ENCODE measurements around the gene DICER1.
"Not testable (repeated sequence)": the region's sequence is repeated elsewhere in the genome, so short reads cannot be mapped to it uniquely, and the experiment has no call there.

DICER1 gene, protein sequence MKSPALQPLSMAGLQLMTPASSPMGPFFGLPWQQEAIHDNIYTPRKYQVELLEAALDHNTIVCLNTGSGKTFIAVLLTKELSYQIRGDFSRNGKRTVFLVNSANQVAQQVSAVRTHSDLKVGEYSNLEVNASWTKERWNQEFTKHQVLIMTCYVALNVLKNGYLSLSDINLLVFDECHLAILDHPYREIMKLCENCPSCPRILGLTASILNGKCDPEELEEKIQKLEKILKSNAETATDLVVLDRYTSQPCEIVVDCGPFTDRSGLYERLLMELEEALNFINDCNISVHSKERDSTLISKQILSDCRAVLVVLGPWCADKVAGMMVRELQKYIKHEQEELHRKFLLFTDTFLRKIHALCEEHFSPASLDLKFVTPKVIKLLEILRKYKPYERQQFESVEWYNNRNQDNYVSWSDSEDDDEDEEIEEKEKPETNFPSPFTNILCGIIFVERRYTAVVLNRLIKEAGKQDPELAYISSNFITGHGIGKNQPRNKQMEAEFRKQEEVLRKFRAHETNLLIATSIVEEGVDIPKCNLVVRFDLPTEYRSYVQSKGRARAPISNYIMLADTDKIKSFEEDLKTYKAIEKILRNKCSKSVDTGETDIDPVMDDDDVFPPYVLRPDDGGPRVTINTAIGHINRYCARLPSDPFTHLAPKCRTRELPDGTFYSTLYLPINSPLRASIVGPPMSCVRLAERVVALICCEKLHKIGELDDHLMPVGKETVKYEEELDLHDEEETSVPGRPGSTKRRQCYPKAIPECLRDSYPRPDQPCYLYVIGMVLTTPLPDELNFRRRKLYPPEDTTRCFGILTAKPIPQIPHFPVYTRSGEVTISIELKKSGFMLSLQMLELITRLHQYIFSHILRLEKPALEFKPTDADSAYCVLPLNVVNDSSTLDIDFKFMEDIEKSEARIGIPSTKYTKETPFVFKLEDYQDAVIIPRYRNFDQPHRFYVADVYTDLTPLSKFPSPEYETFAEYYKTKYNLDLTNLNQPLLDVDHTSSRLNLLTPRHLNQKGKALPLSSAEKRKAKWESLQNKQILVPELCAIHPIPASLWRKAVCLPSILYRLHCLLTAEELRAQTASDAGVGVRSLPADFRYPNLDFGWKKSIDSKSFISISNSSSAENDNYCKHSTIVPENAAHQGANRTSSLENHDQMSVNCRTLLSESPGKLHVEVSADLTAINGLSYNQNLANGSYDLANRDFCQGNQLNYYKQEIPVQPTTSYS (N-terminal part only)

DNA sequence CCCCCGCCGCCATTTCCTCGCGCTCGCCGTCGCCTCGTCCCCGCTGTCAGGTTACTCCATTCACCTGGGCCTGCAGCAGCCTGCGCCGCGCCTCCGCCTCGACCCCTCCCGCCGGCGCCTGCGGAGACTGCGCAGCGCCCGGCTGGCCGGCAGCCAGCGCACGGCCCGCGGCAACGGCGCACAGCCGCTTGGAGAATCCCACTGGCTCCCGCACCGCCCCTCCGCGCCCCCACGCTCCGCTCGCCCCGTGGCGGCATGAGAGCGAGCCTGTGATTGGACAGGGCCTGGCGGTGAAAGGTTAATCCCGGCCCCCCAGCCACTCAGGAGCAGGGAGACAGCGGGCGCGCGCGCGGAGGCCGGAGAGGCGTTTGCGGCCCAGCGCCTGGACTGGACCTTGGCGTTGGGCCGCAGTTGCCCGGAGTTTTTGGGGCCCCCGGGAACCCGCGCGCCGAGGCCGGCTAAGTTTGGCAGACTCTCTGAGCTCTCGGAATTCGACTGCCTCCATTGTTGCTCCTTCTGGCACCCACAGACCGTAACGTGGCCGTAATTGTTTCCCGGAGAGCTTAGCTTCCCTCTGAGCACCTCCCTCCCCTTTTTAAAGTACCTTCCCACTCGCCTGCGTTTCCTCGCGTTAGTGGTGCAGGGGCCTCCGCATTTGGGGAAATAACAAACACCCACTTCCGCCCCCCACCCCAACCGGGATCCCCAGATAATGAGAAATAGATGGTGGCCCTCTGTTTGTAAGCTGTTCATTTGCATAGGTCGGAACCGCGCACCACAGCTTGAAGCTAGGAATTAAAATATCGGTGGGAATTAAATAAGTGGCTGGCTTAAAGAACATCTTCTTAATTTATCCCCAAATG, at the start of gene DICER1:
Gene DICER1, minus strand, starts transcription at position 203 of the 863 bp plus-strand sequence. CDS start 24,071 bp downstream, outside the sequence.
- DNase-seq: peak; percentile 97

DNA sequence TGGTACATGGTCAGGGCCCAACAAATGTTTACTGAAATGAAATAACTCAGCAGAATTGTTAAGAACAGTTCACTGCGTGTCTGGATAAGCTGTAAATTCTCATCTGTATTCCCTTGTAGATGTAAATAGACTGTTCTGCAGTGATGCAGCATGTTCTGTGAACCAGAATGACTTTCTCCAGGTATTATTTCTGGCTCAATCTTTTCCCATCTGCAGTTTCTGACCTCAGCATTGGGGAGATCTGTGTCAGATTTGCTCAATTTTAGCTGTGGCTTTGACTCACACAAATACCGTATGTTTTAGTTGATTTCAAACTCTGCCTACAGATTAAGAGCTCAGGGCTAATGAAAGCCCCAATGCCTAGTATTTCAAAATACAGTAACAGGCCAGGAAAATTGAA, 49.2 kb upstream of the DICER1 start:
- DNase-seq: no peak

DNA sequence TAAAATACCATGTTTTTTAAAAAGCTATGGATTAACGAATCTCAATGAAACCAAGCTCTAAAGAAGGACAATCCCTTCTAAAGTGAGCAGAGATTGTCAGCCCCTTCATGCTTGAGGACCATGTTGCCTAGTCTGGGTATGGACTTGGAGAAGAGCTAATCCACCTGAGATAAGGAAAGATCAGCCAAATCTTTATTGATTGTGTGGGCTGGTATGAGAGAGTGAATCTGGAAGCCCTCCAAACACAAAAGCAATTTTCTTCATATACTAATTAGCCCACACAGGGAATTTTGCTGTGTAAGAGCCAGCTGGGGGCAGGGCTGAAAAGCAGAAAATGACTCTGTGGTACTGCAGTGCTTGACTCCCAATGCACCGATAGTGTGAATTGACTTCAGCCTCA, 47.4 kb upstream of the DICER1 start:
- no peak for DNase-seq

DNA sequence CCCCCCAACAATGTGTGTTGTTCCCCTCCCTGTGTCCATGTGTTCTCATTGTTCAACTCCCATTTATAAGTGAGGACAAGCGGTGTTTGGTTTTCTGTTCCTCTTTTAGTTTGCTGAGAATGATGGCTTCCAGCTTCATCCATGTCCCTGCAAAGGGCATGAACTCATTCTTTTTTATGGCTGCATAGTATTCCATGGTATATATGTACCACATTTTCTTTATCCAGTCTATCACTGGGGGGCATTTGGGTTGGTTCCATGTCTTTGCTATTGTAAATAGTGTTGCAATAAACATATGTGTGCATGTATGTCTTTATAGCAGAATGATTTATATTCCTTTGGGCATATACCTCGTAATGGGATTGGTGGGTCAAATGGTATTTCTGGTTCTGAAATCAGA, 44.4 kb upstream of the DICER1 start:
- not testable (repeated sequence) for DNase-seq

DNA sequence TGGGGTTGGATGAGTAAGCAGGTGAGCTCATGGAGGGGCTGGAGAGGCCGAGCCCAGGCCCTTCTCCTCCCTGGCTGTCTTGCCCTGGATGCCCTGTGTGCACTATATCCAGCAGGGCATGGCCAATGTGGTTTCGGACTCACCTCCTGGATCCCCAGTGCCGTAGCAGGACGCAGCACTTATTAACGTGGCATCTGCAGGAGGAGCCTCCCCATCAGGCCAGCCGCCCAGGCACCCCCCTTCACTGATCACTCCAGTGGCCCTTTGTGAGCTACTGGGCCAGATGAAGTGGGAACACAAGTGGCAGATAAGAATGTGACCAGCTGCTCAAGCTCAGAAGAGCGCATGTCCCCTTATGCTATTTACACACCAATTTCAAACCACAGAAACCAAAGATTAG, 43.1 kb upstream of the DICER1 start:
- no peak for DNase-seq

DNA sequence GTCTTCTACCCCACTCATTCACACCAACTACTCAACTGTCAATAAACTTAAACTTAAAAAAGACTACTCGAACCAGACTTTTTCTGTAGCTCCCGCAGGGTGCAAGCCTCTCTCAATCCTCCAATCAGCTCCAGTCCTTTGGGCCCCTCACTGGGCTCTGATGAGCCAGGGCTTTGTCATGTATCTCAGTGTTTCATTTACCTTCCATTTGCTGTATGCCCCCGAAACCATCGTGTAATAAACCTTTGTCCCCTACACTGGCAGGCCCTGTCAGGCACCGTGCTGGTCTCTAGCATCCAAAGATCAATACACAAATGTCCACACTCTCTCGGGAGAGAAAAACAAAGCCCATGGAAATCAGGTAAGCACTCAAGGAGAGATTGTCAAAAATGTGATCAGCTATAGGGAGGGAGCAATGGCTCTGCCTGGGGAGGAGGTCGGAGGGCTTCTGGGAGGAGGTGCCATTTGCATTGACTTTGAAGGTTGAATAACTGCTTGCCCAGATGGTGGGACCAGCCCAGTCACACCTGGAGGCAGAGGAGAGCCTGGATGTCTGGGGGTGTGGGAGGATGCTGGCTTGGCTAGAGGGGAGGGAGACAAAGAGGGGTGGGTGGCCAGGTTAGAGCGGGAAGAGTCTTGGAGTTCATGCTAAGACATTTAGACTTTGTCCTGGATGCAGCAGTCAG, 42.1 kb upstream of the DICER1 start:
- peak; percentile 40 for DNase-seq

DNA sequence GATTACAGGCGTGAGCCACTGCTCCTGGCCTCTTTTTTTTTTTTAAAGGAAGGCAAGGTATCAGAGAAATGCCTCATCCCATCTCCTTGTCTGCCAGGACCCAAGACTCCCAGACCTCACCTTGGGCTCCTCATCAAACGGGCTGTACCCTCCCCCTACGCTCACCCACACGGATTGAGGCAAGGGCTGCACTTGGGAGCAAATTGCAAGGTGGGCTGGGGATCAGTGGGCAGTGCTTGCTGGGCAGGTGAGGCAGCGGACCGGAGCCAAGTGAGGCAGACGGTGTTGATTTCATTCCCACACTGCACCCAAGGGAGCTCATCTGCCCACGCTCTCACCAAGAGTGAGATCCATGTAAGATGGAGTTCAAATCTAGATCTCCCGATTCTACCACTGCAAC, 41.0 kb upstream of the DICER1 start:
- DNase-seq: peak; percentile 50

DNA sequence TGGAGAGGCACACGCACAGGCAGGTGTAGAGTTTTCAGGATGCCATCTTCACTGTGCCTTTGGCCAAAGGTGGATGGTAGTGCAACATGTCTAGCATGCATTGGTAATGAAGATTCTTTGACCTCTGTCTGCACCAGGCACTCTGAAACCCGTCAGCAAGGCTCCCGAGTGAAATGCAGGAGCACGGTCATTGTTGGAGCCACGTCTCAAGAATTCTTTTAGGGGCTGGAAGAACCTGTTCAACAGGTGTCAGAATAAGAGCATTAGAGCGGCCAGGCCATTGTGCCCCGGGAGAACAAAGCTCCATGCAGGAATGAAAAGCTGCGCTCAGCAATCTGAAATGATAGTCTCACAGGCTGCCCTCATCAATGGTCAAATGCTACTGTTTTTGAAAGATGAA, 40.2 kb upstream of the DICER1 start:
- peak; percentile 92 for DNase-seq

DNA sequence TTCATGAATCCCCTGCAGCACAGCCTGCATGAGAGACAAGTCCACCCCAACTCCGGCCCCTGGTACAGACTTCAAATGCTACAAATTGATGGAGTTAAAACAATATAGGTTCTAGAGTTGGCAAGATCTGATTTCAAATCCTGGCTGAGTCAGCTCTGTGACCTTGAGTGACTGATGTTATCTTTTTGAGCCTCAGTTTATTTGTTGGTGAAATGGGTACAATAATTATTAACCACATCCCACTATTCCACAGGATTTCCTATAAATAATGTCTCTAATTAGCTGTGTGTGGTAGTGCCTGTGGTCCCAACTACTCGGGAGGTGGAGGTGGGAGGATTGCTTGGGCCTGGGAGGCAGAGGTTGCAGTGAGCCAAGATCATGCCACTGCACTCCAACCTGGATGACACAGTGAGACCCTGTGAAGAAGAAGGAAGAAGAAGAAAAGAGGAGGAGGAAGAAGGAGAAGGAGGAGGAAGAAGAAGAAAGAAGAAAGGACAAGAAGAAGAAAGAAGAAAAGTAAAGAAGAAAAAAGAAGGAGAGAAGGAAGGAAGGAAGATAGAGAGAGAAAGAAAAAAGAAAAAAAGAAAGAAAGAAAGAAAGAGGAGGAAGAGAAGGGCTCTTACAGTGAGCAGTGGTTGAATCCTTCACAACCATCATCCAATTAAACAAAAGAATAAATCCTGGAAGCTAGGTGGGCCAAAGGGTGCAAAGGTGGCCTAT, 39.7 kb upstream of the DICER1 start:
- peak; percentile 12 for DNase-seq

DNA sequence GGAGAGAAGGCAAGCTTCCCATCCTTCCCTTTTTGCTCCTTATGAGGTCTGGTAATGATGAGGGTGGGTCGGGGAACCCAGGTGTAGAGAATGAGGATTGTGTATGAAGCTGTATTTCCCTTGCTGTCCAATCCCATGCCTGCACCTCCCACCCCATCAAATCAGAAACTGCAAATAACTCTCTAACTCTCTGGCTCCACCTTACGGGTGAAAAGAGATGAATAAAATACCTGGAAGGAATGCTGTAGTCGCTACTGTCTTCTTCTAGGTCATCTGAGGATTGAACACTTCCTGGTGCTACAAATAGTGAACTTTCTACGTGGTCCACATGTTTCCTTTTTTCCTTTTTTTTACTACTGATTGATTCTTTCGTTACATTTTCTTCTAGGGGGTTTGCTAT, 38.9 kb upstream of the DICER1 start:
- peak; percentile 24 for DNase-seq

DNA sequence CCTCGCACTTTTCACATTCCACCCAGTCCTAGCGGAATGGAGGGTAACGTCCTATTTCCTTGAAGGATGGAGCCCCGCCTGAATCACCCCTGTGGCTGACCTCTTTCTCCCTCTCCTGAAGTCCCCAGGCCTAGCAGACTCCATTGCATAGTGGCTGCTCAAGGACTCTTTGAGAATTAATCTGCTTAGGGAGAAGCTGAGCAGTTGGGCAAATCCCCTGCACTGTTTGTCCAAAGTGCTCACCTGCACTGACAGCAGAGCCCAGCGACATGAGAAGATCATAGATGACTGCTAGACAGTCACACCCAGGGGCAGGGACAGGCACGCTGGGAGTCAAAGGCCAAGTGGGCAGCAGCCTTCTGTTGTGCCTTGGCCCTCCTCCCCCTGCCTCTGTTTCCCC, 37.7 kb upstream of the DICER1 start:
- peak; percentile 40 for DNase-seq

DNA sequence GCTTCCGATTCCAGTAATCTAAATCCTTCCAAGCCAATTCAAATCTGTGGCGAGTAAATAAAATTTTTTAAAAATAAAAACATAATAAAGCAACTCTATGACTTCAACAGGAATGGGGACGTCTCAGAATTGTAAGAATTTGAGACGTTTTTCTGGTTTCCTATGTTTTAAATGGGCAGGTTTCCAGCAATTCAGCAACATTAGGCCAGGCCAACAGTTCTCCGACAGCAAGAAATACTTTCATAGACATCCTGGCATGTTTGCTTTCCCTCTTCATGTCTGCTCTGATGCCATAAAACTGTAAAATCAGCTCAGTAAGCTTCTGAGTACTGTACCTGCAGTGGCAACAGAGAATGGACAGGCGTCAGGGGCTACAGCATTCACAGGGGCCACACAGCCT, 35.8 kb upstream of the DICER1 start:
- no peak for DNase-seq

DNA sequence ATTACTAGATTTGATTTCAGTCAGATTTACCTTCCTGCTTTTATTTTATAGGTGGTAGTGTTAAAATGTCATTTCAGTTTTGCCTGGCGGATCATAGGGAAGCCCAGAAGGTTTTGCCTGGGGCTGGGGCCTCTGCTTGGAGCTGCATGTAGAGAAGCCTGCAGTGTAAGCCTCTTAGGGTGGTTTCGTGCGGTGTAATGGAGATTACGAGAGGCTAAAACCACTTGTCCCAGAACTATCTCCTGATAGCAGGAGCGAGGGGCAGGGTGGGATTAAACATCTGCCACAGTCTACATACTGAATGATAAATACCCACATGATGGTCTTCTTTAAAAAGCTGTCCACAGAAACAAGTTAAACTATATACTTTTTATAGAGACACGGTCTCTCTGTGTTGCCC, 35.0 kb upstream of the DICER1 start:
- peak; percentile 36 for DNase-seq

DNA sequence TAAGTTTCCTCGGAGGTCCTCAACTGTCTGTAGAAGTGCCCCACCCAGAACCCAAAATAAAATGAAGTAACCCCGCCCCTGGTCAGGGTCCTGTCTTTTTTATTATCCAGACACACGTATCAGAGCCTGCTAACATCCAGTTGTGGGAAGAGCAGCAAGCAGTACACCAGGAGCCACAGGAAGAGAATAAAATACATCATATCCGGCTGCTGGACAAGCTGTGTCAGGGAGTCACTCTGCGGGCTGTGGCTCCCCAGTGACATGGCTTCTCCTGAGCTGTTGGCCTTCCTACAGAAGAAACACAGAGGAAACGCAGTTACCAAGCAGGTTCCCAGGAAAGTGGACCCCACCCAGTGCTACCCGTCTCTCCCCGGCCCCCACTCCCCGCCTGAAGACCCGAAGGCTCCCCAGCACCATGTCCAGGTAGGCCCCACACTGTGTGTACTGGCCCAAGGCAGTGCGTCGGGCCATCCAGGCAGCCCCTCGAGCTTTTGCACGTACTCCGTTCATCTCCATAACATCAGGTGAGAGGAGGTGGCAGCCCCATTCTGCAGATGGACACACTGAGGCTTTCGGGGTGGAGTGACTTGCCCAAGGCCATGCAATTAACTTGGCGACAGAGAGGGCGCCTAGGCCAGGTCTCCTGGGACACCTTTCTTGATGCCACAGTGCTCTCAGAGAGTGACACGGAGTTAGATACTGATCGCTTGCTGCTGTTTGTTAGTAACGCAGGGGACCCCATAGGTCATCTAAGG, 34.3 kb upstream of the DICER1 start:
- peak; percentile 30 for DNase-seq

DNA sequence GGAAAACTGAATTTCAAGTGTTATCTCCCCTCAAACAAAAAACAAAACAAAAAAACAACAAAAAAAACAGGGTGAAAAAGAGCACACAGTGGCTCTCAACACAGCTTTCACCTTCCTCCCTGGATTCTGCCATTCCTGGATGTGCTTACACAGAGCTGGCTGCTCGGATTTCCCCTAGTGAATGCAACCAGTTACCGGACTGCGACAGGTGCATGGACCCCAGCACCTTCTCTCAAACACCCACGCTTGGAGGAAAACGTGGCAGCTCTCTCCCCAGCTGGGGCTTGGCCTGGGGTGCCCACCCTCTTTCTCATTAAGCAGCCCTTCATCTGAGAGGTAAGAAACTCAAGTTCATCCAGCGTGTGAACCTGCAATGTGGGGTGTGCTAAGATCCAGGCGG, 33.5 kb upstream of the DICER1 start:
- DNase-seq: no peak

DNA sequence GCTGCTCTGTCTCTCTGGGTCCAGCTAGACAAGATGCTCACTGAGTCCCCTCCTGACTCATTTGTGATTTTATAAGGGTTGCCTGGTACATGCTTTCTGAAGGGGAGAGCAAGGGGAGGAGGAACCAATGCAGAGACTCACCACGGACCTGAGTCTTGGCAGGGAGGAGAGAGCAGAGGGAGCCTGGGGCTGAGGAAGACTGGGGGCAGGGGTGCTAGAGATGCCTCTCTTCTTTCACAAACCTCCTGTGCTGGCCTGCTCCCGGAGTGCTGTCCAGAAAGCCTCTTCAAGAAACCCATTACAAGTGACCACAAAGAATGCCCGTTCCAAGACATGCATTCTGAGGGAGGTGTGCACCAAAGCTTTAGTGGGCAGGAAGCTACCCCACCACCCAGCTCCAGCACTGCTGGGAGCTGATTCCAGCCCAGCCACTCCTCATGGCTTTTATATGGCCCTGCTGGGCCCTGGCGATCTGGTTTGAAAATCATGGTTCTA, 33.1 kb upstream of the DICER1 start:
- no peak for DNase-seq

DNA sequence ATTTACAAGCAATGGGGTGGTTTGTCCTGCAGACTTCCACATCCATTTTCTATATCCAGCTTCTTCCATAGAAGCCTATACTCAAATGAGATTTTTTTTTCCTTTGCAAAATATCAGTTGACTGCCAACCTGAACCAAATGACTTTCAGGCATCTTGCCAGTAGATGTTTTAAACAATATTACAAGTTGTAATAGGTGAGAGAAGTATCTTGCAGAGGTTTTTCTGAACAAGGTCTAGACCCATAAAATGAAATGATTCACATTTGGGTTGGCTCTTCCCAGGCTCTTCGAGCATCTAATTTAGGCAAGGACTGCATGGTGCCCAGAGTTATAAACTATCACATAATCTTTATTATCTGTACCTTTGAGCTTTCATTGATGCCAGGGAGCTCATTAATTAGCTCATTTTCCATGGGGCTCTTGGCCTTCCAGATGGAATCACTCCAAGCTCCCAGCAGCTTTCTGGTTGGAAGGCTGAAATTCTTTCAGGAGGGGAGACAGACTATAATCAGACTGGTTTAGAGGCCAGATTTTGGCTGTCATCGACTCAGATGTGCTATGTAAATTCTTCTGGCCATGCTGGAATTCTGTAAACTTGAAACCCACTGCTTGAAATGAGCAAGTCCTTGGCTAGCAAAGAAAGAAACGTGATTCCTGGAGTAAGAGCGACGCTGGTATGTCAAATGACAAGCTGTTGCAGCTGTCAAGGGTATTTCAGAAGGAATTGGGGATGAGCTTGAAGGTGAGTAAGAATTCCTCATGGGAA, 32.2 kb upstream of the DICER1 start:
- no peak for DNase-seq

DNA sequence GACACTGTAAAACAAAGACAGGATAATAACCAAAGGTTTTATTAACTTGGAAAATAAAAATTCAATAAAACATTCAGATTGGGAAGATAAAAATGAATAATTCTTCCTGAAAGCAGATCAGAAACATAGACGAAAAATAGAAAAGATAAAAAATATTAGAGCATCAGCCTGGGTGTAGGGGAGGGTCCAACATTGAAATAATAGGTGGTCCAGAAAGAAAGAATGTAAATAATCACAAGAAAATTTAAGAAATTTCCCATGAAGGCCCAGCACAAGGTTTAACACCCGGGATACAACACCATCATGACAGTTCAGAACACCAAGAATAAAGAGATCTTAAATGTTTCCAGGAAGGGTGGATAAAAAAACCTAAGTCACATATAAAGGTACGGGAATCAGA, 31.1 kb upstream of the DICER1 start:
- DNase-seq: no peak

DNA sequence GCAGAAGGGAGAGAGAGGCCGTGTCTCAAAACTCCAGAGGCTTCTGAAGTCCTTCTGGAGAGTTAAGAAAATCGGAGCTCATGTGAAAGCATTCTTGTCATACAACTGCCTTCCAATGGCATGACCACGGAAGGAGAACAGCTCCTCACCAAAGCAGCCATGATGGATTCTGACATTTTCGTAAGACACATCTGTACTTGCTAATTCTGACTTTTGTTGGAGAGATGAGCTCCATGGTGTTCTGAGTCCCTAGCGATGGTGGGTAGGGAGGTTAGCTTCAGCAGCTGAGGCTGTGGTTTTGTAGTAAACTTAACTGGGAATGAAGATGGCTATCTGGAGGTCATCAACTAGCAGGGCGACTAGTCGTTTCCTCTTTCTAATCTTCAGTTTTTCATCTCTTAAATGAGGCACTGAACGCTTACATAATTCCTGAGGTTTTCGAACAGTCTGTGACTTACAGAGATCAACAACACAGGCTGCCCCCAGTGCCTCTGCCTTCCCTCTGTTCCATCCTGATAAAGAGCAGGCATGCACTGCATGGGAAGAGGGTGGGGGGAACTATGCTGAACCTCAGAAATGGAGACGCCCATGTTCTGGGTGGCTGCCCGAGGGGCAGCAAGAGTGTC, 28.6 kb upstream of the DICER1 start:
- no peak for DNase-seq
